Spleen (tissue), 11 donors: ENCODE data around the gene LARP4B. TPM values are rescaled to one million over a fixed set of nuclear protein-coding genes. Genes with fewer than 3 reads are reported as not detected.

Source experiments
- DNase-seq: peaks from one replicate; pipeline ENCODE4 v3.0.0-alpha.2; 2020
- H3K27ac ChIP-seq, 8 donors: fragments of 200-600 bp; sonication (generic) in 7 of 8; 1 replicate in 4 of 8; 2 replicates in 4 of 8; pipeline versions ENCODE4 v1.5.0 to v1.8.0; 2016 to 2021; ENCODE audit warnings: inconsistent platforms in 4 of 8, mild to moderate bottlenecking in 4 of 8, moderate library complexity in 1 of 8
- H3K27me3 ChIP-seq, 7 donors: fragments of 200-600 bp; sonication (generic) in 6 of 7; replicated peaks in 1 of 7; 1 replicate in 4 of 7; 2 replicates in 3 of 7; pipeline versions ENCODE4 v1.5.0 to v1.8.0; 2016 to 2021; ENCODE audit warnings: inconsistent platforms in 3 of 7, mild to moderate bottlenecking in 1 of 7
- H3K36me3 ChIP-seq, 6 donors: fragments of 200-600 bp; sonication (generic) in 5 of 6; 1 replicate in 4 of 6; 2 replicates in 2 of 6; pipeline versions ENCODE4 v1.5.0 to v1.8.0; 2016 to 2021; ENCODE audit warnings: inconsistent platforms in 2 of 6
- H3K4me1 ChIP-seq, 6 donors: fragments of 200-600 bp; sonication (generic) in 5 of 6; 1 replicate in 3 of 6; 2 replicates in 3 of 6; pipeline versions ENCODE4 v1.5.0 to v1.8.0; 2016 to 2021; ENCODE audit warnings: inconsistent platforms in 3 of 6
- H3K4me3 ChIP-seq, 8 donors: fragments of 200-600 bp; sonication (generic) in 7 of 8; 1 replicate in 4 of 8; 2 replicates in 4 of 8; pipeline versions ENCODE4 v1.5.0 to v1.8.0; 2016 to 2021; ENCODE audit warnings: inconsistent platforms in 4 of 8, mild to moderate bottlenecking in 4 of 8, moderate library complexity in 2 of 8
- H3K9me3 ChIP-seq, 8 donors: fragments of 200-600 bp; sonication (generic) in 7 of 8; 1 replicate in 4 of 8; 2 replicates in 4 of 8; pipeline versions ENCODE4 v1.5.0 to v1.8.0; 2016 to 2021; ENCODE audit warnings: inconsistent platforms in 4 of 8
- POLR2A ChIP-seq, 3 donors: fragments of 450-650 bp; IDR thresholded peaks; one replicate each; pipeline ENCODE4 v1.5.1; 2017; ENCODE audit warnings: antibody characterized with exemption in 3 of 3, mild to moderate bottlenecking in 1 of 3
- POLR2AphosphoS5 ChIP-seq, 3 donors: sonication (generic); formaldehyde crosslinking; IDR thresholded peaks; one replicate each; pipeline ENCODE4 v1.5.1; 2017; ENCODE audit warnings: antibody characterized with exemption in 3 of 3
- WGBS, 5 donors: extraction: QIAGEN DNeasy Blood & Tissue Kit in 3 of 5; methylation state at CpG; one replicate each; pipeline versions ENCODE4 v1.1.5 to v1.1.7; 2013 to 2018; 5-methylcytosine and 5-hydroxymethylcytosine counted together
- intact Hi-C: fragments of 100-400 bp; cut with DNase I; formaldehyde crosslinking; loops from one replicate; pipeline ENCODE4 v1.15.0; 2023; ENCODE audit warnings: low total_unique reads
- polyA plus RNA-seq, 3 donors: library from polyadenylated mRNA; stranded (reverse); fragments of 200-250 nt; gene quantifications; one replicate each; pipeline ENCODE4 v1.2.1, GENCODE V29; 2013
- total RNA-seq, 7 donors: library from RNA; depleted of rRNA in 3 of 7; stranded (reverse); fragments of >200 nt in 3 of 7; fragmentation: NEBNext Ultra II Directional in 4 of 7; extraction: Animal tissue kit (Norgen Biotek cat#: 25700) in 4 of 7; gene quantifications; one replicate each; pipeline versions ENCODE4 v1.1.0 to v1.2.1, GENCODE V29; 2016 to 2021
- TF ChIP-seq, protein P1 (sequence below), 11 experiments: fragments of 200-600 bp in 7 of 11; fragments of 450-650 bp in 4 of 11; sonication (generic) in 4 of 11; IDR thresholded peaks in 8 of 11; conservative IDR thresholded peaks in 3 of 11; 1 replicate in 7 of 11; 2 replicates in 4 of 11; pipeline versions ENCODE4 v1.4.0 to v1.8.0; 2016 to 2021; ENCODE audit warnings: antibody characterized with exemption in 11 of 11, inconsistent platforms in 4 of 11, mild to moderate bottlenecking in 1 of 11
- donor health status: healthy with polysubstance abuse.
- donor health status: DM: no; HTN: no; CAD: no; lungs with moderate emphysema.
- donor health status: DM: no; HTN: no; CAD: no.
- donor health status: Bipolar disorder and iron deficiency.
- donor health status: healthy.
- donor health status: DM: no; HTN: no; CAD: no.
- donor health status: DM: yes; HTN: yes; CAD: no.

Gene LARP4B
- total and polyA plus RNA-seq, 10 donors, result 12.7 to 163 (median 88.7) TPM

DNA sequence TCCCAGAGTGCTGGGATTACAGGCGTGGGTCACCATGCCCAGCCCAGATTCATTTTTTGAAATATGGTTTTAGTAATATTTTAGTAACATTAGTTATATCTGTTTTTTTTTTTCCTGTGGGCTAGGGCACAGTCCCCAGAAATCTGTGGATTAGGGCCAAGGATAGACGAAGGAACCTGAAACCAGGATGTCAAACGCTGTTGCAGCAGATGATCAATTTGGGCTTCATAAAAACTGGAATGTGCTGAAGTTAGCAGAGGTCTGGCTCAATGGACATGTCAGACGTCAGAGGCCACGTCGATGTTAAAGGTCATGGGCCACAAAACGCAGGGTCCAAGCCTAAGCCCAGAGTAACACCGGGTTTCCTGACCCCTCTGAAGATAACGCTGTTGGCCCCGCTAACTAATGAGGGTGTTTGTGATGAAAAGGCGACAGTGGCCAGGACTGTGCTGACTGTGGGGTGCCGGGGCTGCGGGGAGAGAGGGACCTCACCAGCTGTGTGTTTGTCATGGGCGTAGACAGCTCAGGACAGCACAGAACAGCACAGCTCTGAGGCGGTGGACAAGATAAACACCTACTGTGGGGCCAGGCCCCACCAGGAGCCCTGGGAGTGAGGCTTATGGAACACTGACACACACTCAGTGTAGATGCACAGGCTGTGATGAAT lies 32.9 kb upstream of the LARP4B start:
- no peak for TF ChIP-seq POLR2AphosphoS5 (IDR thresholded peaks at IDR 0.05)
- TF ChIP-seq POLR2A (IDR thresholded peaks at IDR 0.05), result no peak
- TF ChIP-seq, protein P1, sequence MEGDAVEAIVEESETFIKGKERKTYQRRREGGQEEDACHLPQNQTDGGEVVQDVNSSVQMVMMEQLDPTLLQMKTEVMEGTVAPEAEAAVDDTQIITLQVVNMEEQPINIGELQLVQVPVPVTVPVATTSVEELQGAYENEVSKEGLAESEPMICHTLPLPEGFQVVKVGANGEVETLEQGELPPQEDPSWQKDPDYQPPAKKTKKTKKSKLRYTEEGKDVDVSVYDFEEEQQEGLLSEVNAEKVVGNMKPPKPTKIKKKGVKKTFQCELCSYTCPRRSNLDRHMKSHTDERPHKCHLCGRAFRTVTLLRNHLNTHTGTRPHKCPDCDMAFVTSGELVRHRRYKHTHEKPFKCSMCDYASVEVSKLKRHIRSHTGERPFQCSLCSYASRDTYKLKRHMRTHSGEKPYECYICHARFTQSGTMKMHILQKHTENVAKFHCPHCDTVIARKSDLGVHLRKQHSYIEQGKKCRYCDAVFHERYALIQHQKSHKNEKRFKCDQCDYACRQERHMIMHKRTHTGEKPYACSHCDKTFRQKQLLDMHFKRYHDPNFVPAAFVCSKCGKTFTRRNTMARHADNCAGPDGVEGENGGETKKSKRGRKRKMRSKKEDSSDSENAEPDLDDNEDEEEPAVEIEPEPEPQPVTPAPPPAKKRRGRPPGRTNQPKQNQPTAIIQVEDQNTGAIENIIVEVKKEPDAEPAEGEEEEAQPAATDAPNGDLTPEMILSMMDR (IDR thresholded peaks at IDR 0.05 in 8 of 11, conservative IDR thresholded peaks at IDR 0.05 in 3 of 11), result no peak
- no peak overlapping the region for H3K4me3 ChIP-seq
- no peaks in the 10 kb centered on the region for H3K36me3 ChIP-seq
- H3K9me3 ChIP-seq, result no peaks in the 10 kb centered on the region
- H3K27ac ChIP-seq, result no peak overlapping the region
- intact Hi-C loops, result no loop called here
- H3K27me3 ChIP-seq, result peaks cover 0 to 6% (median 0%) of the 10 kb centered on the region in 7 donors
- WGBS, 5 donors, result 77 to 89% (median 82%) methylated on average over 13 to 15 of the region's 15 CpGs
- no peaks in the 10 kb centered on the region for H3K4me1 ChIP-seq
- no peak for DNase-seq

DNA sequence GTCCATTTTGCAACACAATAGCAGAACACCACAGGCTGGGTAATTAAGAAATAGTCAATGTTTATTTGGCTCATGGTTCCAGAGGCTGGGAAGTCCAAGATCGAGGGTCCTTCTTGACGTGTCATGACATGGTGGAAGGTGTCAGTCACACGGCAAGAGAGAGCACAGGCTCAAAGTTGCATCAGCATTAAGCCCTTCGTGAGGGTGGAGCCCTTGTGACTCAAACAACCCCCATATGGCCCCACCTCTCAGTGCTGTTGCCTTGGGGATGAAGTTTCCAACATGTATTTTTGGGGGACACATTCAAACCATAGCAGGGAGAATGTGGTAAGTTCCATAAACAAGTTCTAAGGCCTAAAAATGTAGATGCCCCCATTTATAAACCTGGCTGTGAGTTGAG lies 32.1 kb upstream of the LARP4B start:
- intact Hi-C loops, result no loop called here
- no peak for DNase-seq
- H3K27ac ChIP-seq, result no peak overlapping the region
- TF ChIP-seq, protein P1 (IDR thresholded peaks at IDR 0.05 in 8 of 11, conservative IDR thresholded peaks at IDR 0.05 in 3 of 11), result no peak
- TF ChIP-seq POLR2A (IDR thresholded peaks at IDR 0.05) (no peak), POLR2AphosphoS5 (IDR thresholded peaks at IDR 0.05) (no peak)
- no peaks in the 10 kb centered on the region for H3K4me1 ChIP-seq
- peaks cover 0 to 2% (median 0%) of the 10 kb centered on the region in 7 donors for H3K27me3 ChIP-seq
- no peak overlapping the region for H3K4me3 ChIP-seq
- no peaks in the 10 kb centered on the region for H3K36me3 ChIP-seq
- no peaks in the 10 kb centered on the region for H3K9me3 ChIP-seq
- 83 to 96% (median 91%) methylated on average over 4 of the region's 4 CpGs for WGBS, 5 donors

DNA sequence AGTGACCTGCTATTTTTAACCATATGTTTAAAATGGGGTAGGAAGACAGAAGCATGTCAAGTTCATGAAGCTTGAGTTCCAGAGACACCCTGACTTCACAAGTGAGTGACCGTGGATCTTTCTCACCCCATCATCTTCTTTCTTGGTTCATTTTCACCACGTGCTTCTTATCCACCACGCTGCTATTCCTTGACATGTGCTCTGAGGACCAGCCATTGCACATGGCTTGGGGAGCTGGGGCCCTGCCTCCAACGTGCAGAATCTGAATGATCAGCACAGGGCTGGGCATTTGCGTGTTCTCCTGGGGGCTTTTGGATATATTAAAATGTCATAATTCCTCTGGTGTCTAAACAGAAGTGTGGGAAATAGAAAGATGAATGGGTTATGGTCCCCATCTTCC lies 31.7 kb upstream of the LARP4B start:
- H3K4me1 ChIP-seq, result no peaks in the 10 kb centered on the region
- H3K9me3 ChIP-seq, result no peaks in the 10 kb centered on the region
- H3K4me3 ChIP-seq, result no peak overlapping the region
- intact Hi-C loops, result no loop called here
- TF ChIP-seq POLR2AphosphoS5 (IDR thresholded peaks at IDR 0.05), result no peak
- TF ChIP-seq, protein P1 (IDR thresholded peaks at IDR 0.05 in 8 of 11, conservative IDR thresholded peaks at IDR 0.05 in 3 of 11), result no peak
- TF ChIP-seq POLR2A (IDR thresholded peaks at IDR 0.05), result no peak
- no peak for DNase-seq
- no peaks in the 10 kb centered on the region for H3K36me3 ChIP-seq
- no peaks in the 10 kb centered on the region for H3K27me3 ChIP-seq
- no peak overlapping the region for H3K27ac ChIP-seq
- WGBS, 5 donors, result 85 to 92% (median 87%) methylated on average over 5 of the region's 5 CpGs

DNA sequence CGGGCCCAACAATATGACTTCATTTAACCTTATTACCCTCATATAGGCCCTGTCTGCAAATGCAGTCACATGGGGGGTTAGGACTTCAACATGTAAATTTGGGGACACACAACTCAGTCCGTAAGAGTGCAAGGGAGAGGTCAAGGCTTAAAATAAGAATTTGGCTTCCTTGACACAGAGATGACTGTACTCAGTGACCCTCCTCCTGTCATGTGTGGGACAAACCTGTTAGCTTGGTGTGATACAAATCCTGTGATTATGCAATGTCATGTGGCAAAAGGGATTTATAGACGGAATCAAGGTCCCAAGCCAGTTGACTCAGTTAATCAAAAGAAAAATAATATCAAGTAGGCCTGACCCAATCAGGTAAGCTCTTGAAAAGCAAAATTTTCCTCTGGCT lies 30.8 kb upstream of the LARP4B start:
- 87 to 95% (median 91%) methylated on average over 3 of the region's 3 CpGs for WGBS, 5 donors
- TF ChIP-seq, protein P1 (IDR thresholded peaks at IDR 0.05 in 8 of 11, conservative IDR thresholded peaks at IDR 0.05 in 3 of 11), result no peak
- TF ChIP-seq POLR2A (IDR thresholded peaks at IDR 0.05) (no peak), POLR2AphosphoS5 (IDR thresholded peaks at IDR 0.05) (no peak)
- Histone ChIP-seq H3K4me1 (no peaks in the 10 kb centered on the region), H3K9me3 (no peaks in the 10 kb centered on the region), H3K36me3 (no peaks in the 10 kb centered on the region), H3K4me3 (no peak overlapping the region), H3K27me3 (no peaks in the 10 kb centered on the region), H3K27ac (no peak overlapping the region)
- DNase-seq, result no peak
- intact Hi-C loops, result no loop called here
